GM23338 (cell line): ENCODE data around the gene PRDM2.

ENCODE experiments used
- EZH2 ChIP-seq: fragments of 200-600 bp; sonication (generic); IDR thresholded peaks from one replicate; pipeline ENCODE4 v1.8.0; 2017; ENCODE audit warnings: antibody characterized with exemption, mild to moderate bottlenecking, low read depth; ENCODE audit not compliant: unreplicated experiment
- NANOG ChIP-seq: IDR thresholded peaks from 2 replicates; pipeline ENCODE4 v1.6.1; 2016; ENCODE audit warnings: antibody characterized with exemption, borderline replicate concordance
- POLR2AphosphoS5 ChIP-seq: IDR thresholded peaks from 2 replicates; pipeline ENCODE4 v1.6.1; 2016; ENCODE audit warnings: antibody characterized with exemption, low read depth
- REST ChIP-seq: IDR thresholded peaks from one replicate; pipeline ENCODE4 v1.6.1; 2018; ENCODE audit warnings: antibody characterized with exemption; ENCODE audit not compliant: unreplicated experiment
- TF ChIP-seq, protein P1 (sequence below), 2 experiments: fragments of 200-600 bp in 1 of 2; sonication (generic) in 1 of 2; conservative IDR thresholded peaks; 2 replicates each; pipeline versions ENCODE4 v1.5.1 to v1.6.1; 2016 to 2017; ENCODE audit warnings: antibody characterized with exemption in 2 of 2, low read depth in 2 of 2, mild to moderate bottlenecking in 2 of 2, moderate library complexity in 1 of 2

- no peak for TF ChIP-seq POLR2AphosphoS5
- TF ChIP-seq, protein P1, sequence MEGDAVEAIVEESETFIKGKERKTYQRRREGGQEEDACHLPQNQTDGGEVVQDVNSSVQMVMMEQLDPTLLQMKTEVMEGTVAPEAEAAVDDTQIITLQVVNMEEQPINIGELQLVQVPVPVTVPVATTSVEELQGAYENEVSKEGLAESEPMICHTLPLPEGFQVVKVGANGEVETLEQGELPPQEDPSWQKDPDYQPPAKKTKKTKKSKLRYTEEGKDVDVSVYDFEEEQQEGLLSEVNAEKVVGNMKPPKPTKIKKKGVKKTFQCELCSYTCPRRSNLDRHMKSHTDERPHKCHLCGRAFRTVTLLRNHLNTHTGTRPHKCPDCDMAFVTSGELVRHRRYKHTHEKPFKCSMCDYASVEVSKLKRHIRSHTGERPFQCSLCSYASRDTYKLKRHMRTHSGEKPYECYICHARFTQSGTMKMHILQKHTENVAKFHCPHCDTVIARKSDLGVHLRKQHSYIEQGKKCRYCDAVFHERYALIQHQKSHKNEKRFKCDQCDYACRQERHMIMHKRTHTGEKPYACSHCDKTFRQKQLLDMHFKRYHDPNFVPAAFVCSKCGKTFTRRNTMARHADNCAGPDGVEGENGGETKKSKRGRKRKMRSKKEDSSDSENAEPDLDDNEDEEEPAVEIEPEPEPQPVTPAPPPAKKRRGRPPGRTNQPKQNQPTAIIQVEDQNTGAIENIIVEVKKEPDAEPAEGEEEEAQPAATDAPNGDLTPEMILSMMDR (conservative IDR thresholded peaks at IDR 0.05; ENCODE audit: low read depth in 2 of 2): 0 out of 4 replicates have a peak, but pooled peaks of 1 of the 2 experiments have one; percentile 9
- TF ChIP-seq EZH2: no peak
- no peak for TF ChIP-seq NANOG
- no peak for TF ChIP-seq REST
Measured at GRCh38 chr1:13663969-13664368, 36.0 kb upstream of the PRDM2 start.
